Fibroblast of skin of abdomen (primary cell): ENCODE data around the gene LTBP2.

Source experiments
- DNase-seq: peaks from one replicate; pipeline ENCODE4 v3.0.0-alpha.2; 2013

The LTBP2 gene

DNA sequence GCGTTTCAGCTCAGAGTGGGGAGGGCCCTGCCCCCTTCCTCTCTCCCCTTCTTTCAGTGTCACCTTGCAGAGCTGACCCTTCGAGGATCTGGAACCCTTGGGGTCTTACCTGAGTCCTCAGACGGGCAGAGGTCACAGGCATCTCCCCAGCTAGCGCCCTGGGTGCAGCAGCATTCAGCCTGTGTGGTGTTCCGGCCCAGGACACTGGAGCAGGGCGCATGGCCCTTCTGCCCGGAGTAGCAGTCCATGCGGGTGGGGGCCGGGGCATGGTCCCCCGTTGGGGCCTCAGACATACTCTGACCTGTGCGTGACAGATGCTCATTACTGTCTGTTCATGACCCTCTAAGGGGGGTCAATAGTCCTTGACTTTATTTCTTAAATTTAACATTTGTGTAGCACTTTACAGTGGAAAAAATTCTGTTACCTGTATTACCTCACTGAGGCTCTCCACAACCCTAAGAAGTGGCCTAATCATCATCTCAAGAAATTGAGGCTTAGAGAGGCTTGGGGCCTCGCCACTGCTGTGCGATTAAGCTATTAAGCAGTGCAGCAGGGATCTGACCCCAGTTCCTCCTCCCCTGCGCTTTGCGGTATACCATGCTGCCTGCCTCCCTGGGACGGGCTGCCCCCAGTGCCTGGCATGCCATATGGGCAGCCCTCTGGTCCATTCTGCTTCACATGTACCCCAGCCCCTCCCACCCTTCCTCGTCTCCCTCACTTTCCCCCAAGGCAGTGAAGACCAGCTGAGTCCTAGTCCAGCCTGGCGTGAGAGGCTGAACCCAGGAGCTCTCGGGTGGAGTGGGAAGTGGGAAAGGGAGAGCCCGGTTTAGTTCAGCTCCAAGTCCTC, 106.9 kb downstream of the LTBP2 start:
- DNase-seq, result no peak

DNA sequence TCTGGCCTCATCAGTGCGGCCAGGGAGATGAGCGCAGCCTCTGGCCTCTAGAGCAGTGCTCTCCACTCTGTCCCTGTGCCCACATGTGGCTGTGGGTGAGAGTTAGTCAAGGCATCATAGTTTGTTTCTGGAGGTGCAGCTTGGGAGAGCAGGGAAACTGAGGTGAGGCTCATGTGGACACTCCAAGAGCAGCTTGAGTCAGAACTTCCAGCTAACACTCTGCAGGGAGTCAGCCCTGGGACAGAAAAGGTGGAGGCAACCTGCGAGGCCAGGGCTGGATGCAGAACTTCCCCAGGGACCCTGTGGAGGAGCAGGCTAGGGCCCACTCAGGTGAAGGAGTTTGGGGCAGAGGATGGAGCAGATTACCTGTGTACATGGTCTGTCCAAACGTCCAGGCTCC, 107.6 kb downstream of the LTBP2 start:
- no peak for DNase-seq

DNA sequence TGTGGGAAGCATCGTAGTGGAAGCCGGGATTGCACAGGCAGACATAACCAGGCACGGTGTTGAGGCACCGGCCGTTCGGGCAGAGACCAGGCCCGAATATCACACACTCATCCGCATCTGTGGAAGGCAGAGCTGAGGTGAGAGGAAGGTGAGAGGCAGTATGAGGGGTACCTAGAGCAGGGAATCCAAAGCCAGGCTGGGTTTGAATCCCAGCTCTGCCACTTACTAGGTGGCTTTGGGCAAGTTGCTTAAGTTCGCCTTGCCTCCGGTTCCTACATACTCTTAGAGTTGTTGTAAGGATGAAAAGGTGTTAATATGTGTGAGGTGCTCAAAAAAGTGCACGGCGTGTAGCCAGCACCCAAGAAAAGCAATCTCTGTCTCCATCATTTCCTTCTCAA, 108.1 kb downstream of the LTBP2 start:
- no peak for DNase-seq

DNA sequence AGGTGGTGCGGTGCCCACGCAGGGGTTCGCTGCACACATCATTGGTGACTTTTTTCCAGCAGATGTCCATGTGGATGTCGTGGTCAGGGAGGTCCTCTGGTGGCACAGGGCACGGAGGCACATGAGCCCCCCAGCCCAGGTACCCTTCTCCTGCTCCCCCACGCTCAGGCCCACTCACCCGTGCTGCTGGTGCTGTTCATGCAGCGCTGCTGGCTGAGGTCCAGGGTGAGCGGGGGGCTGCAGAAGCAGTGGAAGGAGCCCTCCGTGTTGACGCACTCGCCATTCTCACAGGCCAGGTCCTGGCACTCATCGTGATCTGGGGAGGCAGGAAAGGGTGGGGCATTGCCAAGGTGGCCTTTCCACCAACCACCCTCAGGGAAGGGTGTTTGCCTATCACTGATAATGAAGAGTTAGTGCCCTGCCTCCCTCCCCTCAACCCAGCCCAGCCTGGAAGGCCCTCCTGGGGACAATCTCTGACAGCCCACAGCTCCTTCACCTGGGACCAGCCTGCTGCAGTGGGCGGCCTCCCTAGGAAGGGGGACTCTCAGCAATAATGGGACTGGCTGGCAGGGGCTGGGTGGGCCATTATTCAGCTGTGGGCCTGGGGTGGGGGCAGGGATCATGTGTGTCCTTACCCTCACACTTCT, 108.6 kb downstream of the LTBP2 start:
- no peak for DNase-seq

GRCh38 chr14:74502236-74503019, 109.6 kb downstream of the LTBP2 start:
- DNase-seq, result peak; percentile 31

GRCh38 chr14:74501691-74502090, 110.3 kb downstream of the LTBP2 start:
- no peak for DNase-seq

- DNase-seq, result peak; percentile 83
Observed at GRCh38 chr14:74501135-74501614, 110.9 kb downstream of the LTBP2 start.

DNA sequence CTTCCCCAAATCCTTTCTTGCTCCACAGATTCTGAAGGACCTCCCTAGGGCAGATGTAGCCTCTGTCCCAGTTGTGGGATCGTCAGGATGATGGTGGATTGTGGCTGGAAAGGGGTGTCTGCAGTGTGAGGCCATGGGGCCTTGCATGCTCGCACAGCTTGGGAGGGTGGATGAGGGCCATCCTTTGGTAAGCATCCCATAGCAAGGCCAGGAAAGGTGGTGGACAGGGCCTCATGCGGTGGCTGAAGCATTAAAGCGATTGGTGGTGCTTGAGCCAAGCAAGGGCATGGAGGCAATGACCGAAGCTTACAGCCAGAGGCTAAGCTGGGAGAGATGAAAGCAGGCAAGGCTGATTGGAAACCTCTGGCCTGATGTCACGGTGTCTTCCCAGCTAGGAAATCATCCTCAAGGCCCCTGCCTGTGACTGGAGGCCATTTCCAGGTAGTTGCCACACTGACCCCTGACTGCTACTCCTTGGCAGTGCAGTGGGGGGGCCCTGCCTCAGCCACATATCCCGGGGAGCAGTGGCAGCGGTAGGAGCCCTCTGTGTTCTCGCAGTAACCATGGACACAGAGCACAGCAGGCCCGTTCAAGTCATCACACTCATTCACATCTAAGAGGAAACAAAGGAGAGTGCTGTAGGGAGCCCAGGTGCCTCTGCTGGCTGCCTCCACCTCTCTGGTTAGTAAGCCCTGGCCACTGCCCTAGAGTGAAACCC, 111.5 kb downstream of the LTBP2 start:
- DNase-seq, result no peak

GRCh38 chr14:74495356-74495755, 116.7 kb downstream of the LTBP2 start:
- no peak for DNase-seq

DNA sequence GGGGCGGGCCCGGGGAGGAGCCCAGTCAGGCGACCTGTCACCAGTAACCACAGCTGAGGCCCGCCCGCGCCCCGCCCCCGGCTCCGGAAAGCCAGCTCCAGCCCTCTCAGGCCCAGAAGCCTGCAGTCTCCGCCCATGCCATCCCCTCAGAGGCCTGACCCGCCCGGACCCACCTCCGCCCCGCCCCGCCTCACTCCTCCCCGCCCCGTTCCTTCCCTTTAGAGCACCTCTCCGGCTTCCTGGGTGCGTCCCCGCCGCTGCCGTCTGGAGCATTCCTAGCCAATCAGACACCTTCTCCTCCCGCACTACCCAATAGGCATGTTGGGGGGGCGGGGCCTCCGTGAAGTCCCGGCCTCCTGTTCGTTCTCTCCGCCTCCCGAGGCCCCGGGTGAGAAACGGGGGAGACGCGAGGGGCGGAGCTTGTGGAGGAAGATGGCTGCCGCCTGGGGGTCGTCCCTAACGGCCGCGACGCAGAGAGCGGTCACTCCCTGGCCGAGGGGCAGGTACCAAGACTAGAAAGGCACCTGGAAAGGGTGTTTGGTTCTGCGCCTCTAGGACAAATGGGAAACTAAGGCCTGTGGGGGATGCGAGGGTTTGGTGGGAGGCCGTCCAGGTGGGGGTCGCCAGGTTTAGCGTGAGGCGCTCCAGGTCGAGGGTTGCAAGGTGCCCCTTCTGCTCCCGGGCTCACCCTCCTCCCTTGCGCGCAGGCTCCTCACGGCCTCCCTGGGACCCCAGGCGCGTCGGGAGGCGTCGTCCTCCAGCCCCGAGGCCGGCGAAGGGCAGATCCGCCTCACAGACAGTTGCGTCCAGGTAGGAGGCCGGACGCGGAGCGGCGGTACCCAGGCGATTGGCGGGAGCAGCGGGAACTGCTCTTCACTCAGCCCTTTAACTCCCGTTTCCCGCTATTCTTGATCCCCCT, 118.4 kb downstream of the LTBP2 start, which contains the start of gene ISCA2:
Gene ISCA2, plus strand, starts transcription at position 423 of the 919 bp plus-strand sequence. Its CDS starts 10 bp downstream, at position 433.
- DNase-seq, result peak; percentile 100

DNA sequence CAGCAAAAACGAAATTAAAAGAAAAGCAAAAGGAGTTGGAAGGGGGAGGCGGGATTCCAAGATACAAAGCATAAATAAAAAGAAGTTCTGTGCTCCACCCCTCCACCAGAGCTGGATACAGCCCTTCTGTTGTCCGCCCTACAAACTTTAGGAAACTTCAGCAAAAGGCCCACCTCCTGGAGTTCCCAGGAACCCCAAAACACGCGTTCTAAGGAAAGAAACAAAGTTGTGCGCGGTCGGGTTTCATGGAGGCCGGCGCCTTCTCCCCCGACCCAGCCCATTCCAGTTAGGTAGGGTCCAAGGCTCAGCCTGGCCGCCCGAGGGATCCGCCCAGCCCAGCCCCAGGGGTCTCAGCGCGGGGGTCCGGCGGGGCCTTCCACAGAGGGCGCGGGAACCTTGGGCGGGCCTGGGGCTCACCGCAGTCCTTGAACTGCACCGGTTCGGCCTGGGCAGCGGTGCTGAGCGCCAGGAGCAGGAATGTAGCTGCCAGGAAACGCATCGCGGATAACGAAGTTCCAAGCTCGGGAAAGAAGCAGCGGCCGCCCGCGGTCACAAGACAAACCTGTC, 119.2 kb downstream of the LTBP2 start, which contains the start of gene NPC2:
Gene NPC2, minus strand, starts transcription at position 530 of the 567 bp plus-strand sequence. Its CDS starts 31 bp downstream, at position 499.
- no peak for DNase-seq

- peak; percentile 50 for DNase-seq
Observed at GRCh38 chr14:74491956-74492775, 119.9 kb downstream of the LTBP2 start.

DNA sequence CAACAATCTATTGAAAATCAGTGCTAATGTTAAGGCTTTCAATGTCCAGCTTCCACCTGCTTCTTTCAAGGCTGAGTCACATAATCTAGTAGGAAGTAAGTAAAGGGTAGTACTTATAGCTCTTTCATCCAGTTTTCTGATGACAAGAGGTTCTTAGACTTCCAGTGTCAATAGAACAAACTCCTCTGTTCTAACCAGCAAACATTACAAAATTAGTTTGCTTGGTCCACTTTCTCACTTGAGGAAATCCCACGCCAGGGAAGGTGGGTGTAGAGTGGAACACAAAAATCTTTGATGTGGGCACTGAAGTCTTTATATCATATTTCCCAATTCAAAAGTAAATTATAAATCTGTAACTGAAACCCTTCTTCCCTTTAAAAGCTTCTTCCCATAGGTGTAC, 121.6 kb downstream of the LTBP2 start:
- no peak for DNase-seq

DNA sequence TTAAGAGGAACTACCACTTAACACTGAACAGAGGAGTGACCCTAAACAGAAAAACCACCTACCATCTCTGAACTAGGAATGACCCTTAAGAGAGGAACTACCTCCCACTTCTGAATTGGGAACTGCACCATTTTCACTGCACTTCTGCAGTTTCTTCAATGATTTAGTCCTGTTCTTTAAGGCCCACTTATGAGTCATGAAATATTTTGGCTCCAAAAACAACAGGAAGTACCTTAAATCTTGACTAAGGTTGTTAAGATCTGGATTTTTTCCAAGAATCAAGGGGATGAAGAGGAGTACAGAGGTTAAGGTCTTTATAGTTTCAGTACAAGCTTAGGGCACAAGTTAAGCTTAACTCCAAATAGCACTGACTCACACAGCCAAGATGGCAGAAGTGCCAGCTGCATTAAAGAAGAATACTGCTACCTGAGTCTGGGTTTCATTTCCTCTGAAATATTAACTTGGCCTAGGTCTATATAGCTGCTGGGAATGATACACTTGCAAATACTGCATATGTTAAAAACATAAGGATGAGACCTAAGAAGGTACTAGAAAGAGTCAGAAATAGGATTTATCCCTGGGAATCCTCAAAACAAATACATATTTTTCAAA, 123.1 kb downstream of the LTBP2 start:
- DNase-seq, result peak; percentile 62

- no peak for DNase-seq
Observed at GRCh38 chr14:74486164-74486563, 125.9 kb downstream of the LTBP2 start.

- peak; percentile 15 for DNase-seq
Observed at GRCh38 chr14:74483321-74483720, 128.7 kb downstream of the LTBP2 start.

GRCh38 chr14:74482571-74482970, 129.5 kb downstream of the LTBP2 start:
- DNase-seq, result no peak

- DNase-seq, result no peak
Observed at GRCh38 chr14:74480046-74480445, 132.0 kb downstream of the LTBP2 start.

GRCh38 chr14:74478996-74479635, 132.9 kb downstream of the LTBP2 start:
- peak; percentile 32 for DNase-seq
